Inflammatory macrophage treated with lipopolysaccharide for 4 hours (primary cell): Measurements from ENCODE around the gene LIPT1.
"Not testable (repeated sequence)": the region's sequence is repeated elsewhere in the genome, so short reads cannot be mapped to it uniquely, and the experiment has no call there.

Experiments
- DNase-seq: peaks from one replicate; pipeline ENCODE4 v3.0.0-alpha.2; 2020

LIPT1 gene

DNA sequence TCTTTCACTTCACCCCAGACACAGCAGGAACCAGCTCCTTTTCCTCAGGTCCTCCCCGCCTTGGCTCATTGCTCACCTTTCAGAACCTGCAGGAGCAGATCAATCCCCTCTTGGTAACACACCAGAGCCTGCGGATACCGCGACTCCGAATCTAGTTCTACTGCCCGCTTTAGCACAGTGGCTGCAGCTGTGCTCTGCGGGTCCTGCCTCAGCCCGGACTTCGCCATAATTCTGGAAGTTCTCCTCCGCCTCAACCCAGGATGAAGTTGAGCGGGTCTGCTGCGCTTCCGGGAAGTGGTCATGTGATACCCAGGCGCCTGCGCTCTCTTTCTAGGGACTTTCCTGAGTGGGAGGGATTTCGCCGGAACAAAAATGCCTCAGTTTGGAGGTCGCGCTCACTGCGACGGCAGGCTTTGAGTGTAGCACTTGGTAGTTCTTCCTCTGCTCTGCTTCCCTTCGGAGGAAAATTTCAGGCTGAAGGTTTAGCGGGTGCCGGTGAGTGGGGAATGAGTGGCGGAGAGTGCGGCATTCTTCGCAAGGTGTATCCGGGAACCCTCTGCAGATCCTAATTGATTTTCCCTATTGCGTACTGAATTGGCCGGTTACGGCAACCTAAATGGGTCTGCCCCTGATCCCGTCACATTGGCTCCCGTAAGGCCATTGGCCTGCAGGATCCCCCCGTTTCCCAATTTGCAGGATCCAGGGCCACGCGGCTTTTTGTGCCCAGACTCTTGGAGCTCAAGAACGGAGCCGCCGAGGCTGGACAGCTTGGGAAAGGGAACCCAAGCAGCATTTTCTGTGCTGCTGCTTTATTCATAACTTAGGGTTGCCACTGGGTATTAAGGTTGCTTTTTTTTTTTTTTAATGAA is 26.2 kb downstream of the LIPT1 start, which contains the start of the genes MITD1 and MRPL30:
TSS of gene MITD1 (minus strand) at position 304 of the 869 bp plus-strand sequence. CDS start at position 227, 77 bp downstream.
TSS of gene MRPL30 (plus strand) at position 430 of the 869 bp plus-strand sequence. CDS start 5,020 bp downstream, outside the sequence.
- DNase-seq: peak; percentile 96

DNA sequence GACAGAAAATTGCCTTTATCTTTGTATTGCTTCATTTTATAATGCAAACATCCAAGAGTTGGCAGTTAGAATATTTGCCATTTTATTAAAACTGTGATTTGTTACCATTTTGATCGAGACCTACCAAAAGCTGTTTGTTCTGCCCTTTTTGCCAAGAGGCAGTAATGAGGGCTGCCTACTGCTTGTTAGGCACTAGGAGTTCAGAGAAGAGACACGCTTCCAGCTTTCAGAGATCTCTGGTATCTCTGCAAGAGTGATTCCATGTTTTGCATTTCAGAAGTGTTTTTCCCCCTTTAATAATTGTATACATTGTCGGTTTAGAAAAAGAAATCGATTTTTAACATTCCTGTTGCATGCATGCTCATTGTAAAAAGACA is 26.8 kb downstream of the LIPT1 start:
- DNase-seq: no peak

DNA sequence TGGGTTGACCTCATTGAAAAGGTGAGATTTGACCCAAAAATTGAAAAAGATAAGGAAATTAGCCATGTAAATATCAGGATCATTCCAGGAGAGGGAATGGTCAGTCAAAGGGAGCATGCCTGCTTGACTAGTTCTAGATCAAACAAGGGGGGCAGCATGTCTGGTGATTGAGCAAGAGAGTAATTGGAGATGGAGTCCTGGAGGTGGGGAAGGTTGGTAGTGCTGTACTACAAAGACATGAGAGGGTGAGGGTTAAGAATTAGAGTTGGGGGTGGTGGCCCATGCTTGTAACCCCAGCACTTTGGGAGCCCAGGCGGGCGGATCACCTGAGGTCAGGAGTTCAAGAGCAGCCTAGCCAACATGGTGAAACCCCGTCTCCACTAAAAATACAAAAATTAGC is 28.3 kb downstream of the LIPT1 start:
- no peak for DNase-seq

DNA sequence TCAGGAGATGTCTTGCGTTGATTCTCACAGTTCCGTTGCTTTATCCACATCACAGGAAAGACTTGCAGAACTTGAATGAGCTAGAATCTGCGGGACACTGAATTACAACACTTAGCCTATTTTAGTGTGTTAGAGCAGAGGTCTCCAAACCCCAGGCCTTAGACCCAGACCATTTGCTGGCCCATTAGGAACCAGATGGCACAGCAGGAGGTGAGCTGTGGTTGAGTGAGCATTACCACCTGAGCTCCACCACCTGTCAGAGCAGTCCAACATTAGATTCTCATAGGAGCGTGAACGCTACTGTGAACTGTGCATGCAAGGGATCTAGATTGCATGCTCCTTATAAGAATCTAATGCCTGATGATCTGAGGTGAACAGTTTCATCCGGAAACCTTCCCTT is 30.0 kb downstream of the LIPT1 start:
- no peak for DNase-seq

DNA sequence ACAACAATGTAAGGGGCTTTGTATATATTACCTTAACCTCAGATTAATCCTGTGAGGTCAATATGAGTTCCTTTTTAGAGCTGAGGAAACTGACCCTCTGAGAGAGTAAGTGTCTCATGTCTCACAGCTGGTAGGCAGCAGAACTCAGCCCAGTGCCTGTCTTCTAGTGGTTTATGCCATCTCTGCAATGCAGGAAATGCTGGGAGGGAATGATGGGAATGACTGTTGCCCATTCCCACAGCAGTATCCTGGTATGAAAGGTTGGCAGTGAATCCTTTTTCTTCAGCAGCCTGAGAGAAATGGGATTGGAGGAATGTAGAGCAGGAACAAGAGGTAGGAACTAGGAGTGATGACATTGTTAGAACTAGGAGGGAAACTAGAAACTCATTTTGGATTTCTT is 32.2 kb downstream of the LIPT1 start:
- DNase-seq: no peak

DNA sequence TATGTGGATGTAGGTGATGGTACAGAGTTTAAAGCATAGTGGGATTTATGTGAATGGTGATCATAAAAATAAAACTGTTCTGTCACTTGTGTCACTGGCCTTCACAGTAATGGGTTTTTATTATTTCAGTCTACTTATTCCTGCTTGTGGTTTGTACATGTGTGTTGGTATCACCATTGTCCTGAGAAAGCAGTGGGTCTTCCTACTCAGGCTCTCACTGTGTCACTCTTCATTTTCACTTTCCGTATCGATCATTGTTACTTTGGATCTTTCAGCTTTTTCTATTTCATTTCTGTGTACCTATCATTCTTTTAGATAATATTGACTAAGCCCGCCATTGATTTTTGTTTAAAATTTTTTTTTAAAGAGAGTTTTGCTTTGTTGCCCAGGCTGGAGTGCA is 33.6 kb downstream of the LIPT1 start:
- no peak for DNase-seq

DNA sequence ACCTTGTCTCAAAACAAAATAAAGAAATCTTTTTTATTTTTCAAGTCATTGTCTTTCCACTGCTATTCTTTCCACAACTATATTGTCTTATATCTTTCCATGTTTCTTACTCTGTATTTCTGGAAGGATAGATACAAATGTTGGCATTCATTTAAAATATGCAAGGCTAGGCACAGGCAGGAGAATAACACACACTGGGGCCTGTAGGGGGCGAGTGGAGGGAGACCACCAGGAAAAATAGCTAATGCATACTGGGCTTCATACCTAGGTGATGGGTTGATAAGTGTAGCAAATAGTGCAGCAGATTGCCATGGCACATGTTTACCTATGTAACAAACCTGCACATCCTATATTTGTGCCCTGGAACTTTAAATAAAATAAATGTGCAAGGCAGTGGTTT is 35.8 kb downstream of the LIPT1 start:
- no peak for DNase-seq

DNA sequence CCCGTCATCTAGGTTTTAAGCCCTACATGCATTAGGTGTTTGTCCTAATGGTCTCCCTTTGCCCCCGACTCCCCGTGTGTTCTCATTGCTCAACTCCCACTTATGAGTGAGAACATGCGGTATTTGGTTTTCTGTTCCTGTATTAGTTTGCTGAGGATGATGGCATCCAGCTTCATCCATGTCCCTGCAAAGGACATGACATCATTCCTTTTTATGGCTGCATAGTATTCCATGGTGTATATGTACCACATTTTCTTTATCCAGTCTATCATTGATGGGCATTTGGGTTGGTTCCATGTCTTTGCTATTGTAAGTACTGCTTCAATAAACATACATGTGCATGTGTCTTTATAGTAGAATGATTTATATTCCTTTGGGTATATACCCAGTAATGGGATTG is 37.6 kb downstream of the LIPT1 start:
- DNase-seq: not testable (repeated sequence)

DNA sequence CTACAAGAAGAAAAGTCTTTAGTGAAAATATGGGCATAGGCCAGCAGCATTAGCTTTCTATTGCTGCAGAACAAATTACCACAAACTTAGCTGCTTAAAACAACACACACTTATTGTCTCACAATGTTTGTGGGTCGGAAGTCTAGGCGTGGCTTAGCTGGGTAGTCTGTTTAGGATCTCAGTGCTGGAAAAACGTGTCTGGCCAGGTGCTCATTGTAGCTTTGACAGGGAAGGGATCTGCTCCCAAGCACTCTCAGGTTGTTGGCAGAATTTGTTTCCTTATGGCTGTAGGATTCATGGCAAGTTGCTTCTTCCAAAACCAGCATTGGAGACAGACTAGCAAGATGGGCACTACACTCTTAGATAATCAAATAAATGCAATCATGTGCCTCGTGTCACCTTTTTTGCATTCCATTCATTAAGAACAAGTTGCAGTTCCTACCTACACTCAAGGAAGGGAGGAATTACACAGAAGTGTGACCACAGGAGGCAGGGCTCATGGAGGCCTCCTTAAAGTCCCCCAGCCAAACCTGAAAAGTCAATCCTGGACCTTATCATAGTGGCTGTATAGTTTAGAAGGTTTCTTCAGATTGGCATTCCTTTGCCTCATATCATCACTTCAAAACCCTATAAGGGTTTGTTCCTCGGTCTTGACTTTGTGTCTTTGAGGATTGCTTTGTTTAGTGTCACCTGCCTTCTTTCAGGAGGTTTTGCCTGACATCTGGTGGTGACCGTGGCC is 43.5 kb downstream of the LIPT1 start:
- no peak for DNase-seq

DNA sequence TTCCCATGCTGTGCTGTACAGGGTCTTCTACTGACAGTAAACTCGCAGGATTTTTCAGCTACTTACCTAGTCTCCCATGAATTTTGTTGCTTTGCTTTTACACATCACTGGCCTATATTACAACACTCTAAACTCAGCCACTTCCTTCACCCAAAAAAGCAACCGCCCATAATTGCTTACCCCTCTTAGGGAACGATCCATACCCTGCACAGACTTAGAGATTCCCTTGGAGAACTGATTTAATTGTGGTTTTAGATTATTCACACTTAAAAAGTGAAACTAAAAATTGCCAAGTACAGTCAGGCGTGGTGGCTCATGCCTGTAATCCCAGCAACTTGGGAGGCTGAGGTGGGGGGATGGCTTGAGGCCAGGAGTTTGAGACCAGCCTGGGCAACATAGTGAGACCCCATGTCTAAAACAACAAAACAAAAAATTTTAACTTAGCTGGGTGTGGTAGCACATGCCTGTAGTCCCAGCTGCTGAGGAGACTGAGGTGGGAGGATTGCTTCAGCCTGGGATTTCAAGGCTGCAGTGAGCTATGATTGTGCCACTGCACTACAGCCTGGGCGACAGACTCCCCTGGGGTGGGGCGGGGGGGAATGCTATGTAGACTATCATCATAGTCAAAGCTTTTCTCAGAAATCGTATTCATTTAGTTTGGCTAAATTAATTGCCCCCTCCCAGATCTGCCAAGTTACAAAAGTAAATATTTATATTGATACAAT is 45.5 kb downstream of the LIPT1 start:
- peak; percentile 59 for DNase-seq

DNA sequence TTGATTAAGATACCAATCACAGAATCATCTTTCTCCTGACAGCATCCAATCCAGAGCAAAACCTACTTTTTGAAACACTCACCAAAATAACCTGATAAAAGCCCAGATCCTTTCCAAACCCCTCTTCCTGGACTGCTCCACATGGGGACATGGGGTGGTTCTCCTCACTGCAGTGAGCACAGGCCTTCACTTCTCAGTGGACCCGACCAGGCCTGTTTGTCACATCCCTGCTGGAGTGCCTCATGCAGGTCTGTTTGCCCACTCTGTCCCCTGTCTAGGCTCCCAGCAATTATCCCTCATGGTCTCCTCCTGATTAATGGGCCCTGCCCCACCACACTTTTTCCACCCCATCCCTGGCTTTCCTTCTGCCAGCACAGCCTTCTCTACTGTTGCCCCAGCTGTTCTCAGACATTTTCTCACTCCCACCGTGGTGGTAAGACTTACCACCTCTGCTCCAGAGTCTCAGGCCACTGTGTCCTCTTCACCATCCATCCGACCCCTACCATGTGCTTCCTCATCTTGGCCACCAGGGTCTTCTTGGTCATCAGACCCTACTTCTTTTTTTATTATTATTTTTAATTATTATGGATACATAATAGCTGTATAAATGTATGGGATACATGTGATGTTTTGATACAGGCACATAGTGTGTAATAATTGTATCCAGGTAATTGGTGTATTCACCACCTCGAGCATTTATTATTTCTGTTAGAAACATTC is 47.4 kb downstream of the LIPT1 start:
- DNase-seq: no peak

DNA sequence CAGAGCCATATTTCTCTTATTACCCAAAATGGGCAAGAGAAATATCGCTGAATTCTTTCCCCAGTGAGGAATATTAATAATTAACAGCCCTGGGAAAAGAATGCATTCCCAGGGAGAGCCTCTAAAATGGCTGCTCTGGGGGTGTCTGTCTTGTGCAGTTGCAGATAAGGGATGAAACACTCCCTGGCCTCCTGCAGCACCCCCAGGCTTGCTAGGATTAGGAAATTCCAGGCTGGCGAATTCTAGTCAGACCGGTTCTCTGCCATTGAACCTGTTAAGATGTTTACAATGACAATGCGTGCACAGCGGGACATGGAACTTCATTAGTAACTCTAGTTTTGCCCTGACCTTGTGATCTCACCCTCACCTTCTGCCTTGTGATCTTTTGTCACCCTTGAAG is 50.7 kb downstream of the LIPT1 start:
- DNase-seq: no peak
